ENCODE data around the gene PHF12. TPM values are rescaled to one million over a fixed set of nuclear protein-coding genes. Genes with fewer than 3 reads are reported as not detected.

The PHF12 gene
- total RNA-seq, 1 donor: 87.8 TPM

DNA sequence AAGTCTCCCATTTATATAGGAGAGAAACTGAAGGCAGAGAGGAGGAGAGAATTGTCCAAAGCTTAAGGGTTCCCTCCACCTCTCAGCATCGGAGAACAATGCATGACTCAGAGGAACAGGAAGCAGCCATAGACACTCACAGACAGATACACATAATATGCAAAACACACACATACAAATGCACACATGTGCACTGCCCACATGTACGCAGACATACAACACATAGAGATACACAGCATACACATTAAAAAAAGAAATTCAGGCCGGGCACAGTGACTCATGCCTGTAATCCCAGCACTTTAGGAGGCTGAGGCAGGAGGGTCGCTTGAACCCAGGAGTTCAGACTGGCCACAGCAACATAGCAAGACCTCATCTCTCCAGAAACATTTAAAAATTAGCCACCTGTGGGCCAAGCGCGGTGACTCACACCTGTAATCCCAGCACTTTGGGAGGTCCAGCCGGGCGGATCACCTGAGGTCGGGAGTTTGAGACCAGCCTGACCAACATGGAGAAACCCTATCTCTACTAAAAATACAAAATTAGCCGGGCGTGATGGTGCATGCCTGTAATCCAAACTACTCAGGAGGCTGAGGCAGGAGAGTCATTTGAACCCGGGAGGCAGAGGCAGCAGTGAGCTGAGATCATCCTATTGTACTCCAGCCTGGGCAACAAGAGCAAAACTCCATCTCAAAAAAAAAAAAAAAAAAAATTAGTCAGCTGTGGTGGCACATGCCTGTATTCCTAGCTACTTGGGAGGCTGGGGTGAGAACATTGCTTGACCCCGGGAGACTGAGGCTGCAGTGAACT, 85.2 kb downstream of the PHF12 start:
- peak in 2 of 3 donors; percentile 21 to 37 for DNase-seq (ENCODE audit: low read depth in 2 of 3, low spot score in 2 of 3)

DNA sequence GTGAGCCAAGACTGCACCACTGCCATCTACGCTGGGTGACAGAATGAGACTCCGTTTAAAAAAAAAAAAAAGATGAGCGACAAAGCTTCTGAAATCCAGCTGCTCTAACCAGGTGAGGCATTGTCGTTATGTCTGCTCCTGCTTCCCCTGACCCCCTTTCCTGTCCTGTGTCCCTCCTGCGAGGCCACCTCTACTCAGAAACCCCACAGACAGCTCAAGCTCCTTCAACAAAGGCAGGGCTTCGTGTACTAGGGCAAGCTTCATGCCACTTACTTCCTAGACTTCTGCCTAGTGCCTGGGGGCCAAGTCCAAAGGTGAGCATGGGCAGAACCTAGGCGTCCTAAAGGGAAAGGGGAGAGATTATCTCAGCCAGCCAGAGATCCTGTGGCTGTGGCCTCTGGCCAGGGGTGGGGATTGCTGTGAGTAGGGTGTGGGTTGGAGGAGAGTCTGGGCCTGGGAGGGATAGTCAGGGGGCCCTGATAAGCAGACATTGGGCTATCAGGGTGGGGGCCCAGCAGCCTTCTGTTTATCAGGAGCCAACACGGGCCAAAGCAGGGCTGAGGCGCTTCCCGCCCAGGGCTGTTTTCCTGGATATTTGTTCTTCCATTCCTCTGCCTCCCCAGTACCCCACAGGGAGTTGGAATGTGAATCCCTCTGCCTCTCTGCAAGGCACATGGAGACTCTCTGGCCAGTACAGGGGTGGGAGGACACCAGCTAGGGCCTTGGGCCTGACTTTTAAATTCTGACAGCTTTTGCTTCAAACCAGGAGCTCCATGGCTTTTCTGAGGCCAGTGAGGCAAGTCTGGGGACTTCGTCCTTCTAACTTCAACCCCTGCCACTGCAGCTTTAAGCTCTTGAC, 86.1 kb downstream of the PHF12 start:
- peak in 2 of 3 donors; percentile 21 to 52 for DNase-seq (ENCODE audit: low read depth in 2 of 3, low spot score in 2 of 3)

DNA sequence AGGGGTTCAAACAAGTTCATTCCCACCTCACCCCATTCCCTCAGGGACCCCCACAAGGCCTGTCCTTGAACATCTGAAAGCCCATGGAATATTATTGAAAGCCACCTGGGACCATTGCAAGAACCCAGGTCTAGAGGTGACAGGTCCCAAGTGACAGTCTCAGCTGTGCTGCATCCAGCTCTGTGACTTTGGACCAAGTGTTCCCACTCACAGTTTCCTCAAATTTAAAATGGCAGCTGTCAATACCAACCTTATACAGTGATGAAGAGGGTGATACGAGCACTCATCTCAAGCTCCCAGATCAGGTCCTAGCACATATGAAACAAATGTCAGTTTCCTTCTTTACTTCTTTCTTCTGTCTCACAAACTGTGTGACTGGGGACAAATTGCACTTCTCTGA, 87.4 kb downstream of the PHF12 start:
- no peak for DNase-seq (ENCODE audit: low read depth in 2 of 3, low spot score in 2 of 3)

DNA sequence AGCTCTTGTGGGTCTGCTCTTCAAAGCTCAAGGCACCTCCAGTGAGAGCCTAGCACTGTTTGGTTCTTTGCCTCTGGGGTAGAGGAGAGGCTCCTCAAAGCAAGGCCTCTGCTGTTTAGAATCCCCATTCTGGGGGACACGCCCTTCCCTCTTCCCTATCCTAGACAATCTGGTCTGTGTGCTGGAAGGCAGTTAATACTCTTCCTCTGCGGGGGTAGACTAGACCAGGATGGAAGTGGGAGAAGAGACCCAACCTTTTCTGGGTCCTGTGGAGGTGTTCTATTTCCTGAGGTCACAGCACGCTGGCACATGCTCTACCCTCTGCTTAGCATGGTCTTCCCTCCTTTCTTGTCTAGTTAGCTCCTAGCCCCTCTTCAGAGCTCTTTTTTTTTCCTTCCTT, 88.8 kb downstream of the PHF12 start:
- DNase-seq (ENCODE audit: low read depth in 2 of 3, low spot score in 2 of 3): no peak

DNA sequence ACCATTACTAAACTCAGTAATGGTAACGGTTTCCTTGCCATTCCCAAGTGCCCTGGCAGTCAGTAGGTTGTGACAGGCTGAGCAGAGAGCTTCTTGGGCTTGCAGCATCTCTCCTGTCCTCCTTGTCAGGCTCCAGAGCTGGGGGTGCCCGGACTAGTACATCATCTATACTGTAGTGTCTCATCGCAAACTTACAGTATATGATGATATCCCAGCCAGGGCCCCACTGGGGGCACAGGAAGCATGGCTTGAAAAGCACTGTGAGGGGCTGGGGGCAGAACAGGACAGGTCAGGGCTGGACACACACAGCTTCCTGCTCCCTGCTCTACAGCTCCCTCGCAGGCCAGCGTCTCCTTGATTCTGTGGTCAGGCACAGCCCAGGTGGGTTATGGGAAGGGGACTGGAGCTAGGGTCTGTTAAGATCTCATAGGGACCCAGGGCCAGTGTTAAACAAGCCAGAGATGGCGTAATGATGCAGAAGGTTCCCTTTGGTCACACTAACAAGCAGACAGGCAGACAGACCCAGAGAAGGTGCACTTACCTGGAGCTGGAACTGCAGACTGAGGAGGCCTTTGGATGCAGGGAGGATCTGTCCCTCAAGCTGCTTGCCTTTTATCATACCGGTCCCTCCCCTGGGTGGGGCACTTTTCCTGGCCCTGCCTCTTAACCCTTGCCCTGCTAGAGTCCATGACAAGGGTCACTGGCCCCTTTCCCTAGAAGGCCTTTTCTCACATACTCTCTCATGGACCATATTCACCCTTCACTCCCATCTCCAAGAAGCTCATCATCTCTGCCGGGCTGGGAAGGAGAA, 89.7 kb downstream of the PHF12 start:
- no peak for DNase-seq (ENCODE audit: low read depth in 2 of 3, low spot score in 2 of 3)

DNA sequence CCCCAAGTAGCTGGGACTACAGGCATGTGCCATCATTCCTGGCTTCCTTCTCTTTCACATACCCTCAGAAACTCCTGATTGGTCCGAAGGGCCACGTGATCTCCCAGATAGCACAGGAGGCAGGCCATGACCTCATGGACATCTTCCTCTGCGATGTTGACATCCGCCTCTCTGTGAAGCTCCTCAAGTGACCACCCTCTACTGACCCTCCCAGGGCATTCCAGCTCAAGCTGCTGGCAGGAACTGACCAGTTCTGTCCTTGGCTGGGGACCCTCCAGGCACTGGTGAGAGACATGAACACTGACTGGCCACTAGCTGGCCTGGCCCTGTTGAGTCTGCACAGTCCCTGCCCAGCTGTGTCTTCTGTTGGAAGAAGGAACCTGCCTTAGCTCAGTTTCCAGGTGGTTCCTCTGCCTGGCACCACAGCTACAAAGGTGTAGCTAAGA, 90.9 kb downstream of the PHF12 start:
- no peak for DNase-seq (ENCODE audit: low read depth in 2 of 3, low spot score in 2 of 3)

DNA sequence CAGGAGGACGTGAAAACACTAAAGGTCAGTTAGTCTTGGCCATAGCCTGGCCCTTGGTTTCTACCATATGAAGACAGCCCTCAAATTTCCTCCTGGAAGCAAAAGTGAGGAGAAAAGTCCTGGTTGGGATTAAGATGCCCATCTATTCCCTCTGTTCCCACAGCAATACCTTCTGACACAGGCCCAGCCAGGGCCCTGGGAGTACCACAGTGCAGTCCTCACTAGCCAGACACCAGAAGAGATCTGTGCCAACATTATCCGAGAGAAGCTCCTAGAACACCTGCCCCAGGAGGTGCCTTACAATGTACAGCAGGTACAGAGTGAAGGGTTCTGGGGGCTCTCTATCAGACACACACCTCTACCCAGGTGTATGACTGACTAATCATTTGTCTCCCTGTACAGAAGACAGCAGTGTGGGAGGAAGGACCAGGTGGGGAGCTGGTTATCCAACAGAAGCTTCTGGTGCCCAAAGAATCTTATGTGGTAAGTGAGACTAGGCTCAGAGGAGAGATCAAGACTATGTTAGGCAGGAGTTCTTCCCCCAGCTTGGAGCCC, 92.4 kb downstream of the PHF12 start:
- DNase-seq (ENCODE audit: low read depth in 2 of 3, low spot score in 2 of 3): no peak

DNA sequence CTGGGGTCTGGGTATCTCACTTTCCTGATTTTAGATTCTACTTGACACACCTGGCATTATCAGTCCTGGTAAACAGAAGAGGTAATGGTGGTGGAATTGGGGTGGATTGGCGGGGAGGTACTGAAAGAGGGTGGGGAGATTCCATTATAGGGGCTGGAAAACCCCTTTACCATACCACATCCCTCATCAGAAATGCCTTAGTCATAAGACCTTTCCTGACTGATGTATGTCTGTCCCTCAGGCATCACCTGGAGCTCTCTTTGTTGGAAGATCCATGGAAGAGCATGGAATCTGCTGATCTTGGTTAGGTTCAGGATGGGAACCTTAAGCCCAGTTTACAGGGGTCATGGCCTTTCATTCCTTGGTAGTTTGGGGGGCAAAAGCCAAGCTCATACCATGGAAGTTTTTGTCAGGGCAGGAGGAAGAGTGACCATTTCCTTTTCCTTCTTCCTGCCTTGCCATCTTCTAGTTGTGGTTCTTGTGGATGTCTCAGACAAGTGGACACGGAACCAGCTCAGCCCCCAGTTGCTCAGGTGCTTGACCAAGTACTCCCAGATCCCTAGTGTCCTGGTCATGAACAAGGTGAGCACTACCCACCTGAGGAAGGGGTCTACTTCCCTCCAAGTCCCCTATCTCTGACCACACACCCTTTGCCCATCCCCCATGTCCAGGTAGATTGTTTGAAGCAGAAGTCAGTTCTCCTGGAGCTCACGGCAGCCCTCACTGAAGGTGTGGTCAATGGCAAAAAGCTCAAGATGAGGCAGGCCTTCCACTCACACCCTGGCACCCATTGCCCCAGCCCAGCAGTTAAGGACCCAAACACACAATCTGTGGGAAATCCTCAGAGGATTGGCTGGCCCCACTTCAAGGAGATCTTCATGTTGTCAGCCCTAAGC, 93.2 kb downstream of the PHF12 start:
- DNase-seq (ENCODE audit: low read depth in 2 of 3, low spot score in 2 of 3): no peak

DNA sequence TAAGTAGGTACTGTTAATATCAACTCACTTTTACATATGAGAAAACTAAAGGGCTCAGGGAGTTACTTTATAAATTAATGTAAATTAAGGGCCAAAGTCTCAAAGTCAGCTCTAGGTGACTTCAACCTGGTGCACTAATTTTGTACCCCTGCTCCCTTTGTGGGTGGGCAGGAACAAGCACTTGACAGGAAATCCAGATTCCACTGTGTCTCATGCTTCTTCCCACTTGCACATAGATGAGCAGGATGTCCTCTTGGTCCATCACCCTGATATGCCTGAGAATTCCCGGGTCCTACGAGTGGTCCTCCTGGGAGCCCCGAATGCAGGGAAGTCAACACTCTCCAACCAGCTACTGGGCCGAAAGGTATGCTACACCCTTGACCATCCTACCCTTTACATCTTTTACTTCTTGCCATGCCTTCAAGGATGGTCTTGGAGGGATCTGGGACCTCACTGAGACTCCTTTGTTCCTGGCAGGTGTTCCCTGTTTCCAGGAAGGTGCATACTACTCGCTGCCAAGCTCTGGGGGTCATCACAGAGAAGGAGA, 95.2 kb downstream of the PHF12 start:
- no peak for DNase-seq (ENCODE audit: low read depth in 2 of 3, low spot score in 2 of 3)

DNA sequence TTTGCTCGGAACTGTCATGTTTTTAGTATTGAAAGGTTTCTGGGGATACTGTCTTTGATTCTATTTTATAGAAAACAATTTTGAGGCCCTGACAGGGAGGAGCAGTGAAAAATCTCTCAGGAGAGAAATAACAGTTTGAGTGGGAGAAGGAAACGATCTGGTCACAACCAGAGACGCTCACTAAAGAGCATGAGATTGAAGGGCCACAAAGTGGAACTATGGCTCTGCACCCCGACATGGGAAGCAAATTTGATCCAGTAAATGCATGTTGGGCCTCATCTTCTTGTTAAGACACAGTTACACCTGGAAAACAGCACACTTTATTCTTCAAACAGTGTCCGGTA, 96.0 kb downstream of the PHF12 start:
- DNase-seq (ENCODE audit: low read depth in 2 of 3, low spot score in 2 of 3): no peak

Other genes with a start within 250 kb of the PHF12 start
- 3.5 TPM for gene PROCA1, start 239.6 kb downstream of the PHF12 start, total RNA-seq
- gene RAB34, start 233.7 kb downstream of the PHF12 start, total RNA-seq: 160 TPM
- gene RPL23A, start 231.5 kb downstream of the PHF12 start, total RNA-seq: 745 TPM
- 1.1 TPM for gene TLCD1, start 225.3 kb downstream of the PHF12 start, total RNA-seq
- gene NEK8, start 222.7 kb downstream of the PHF12 start, total RNA-seq: 12.4 TPM
- gene TRAF4, start 207.5 kb downstream of the PHF12 start, total RNA-seq: 42.3 TPM
- gene FAM222B, start 108.7 kb downstream of the PHF12 start, total RNA-seq: 19.1 TPM
- gene ERAL1, start 96.5 kb downstream of the PHF12 start, total RNA-seq: 47.4 TPM
- 61.7 TPM for gene FLOT2, start 53.8 kb downstream of the PHF12 start, total RNA-seq
- gene DHRS13, start 48.4 kb downstream of the PHF12 start, total RNA-seq: 30.7 TPM
- gene SEZ6, start 54.5 kb upstream of the PHF12 start, total RNA-seq: under 0.01 TPM
- 9.7 TPM for gene PIPOX, start 91.6 kb upstream of the PHF12 start, total RNA-seq
- gene MYO18A, start 228.9 kb upstream of the PHF12 start, total RNA-seq: 370 TPM

All from hematopoietic multipotent progenitor cell (in vitro differentiated cells).